Panc1 (cell line): ENCODE measurements around the gene SNED1. TPM values are rescaled to one million over a fixed set of nuclear protein-coding genes. Genes with fewer than 3 reads are reported as not detected.

Experiments
- ATAC-seq: fragments of 200-7000 bp; cut with Tn5 transposase; 2 replicates; pipeline ENCODE4 v1.9.1; 2020; ENCODE audit warnings: mild to moderate bottlenecking, moderate library complexity
- BruUV-seq: library from RNA; stranded (reverse); fragments of 400-500 nt; replicated peaks from 2 replicates; lab custom pipeline; 2021; lab: Mats Ljungman, UMichigan
- CTCF ChIA-PET: fragments of 300-600 bp; sonication (Branson Sonifier 250); formaldehyde crosslinking; loops from one replicate; lab custom pipeline; 2022; ENCODE audit warnings: antibody characterized with exemption; lab: Charles Lee
- POLR2A ChIA-PET: fragments of 300-600 bp; sonication (Branson Sonifier 250); formaldehyde crosslinking; loops from one replicate; lab custom pipeline; 2022; ENCODE audit warnings: antibody characterized with exemption; lab: Charles Lee
- DNase-seq: peaks from one replicate; pipeline ENCODE4 v3.0.0-alpha.2; 2010; ENCODE audit warnings: low read depth, low spot score
- H3K27ac ChIP-seq: 2 replicates; pipeline ENCODE4 v1.5.1; 2011; ENCODE audit warnings: mild to moderate bottlenecking, low read length, inconsistent platforms
- H3K27me3 ChIP-seq: fragments of 200-500 bp; sonication (Bioruptor generic); 2 replicates; pipeline ENCODE4 v1.6.0; 2014; ENCODE audit warnings: low read length, inconsistent platforms; ENCODE audit not compliant: control insufficient read depth, insufficient read depth
- H3K36me3 ChIP-seq: fragments of 200-500 bp; sonication (Bioruptor generic); 2 replicates; pipeline ENCODE4 v1.5.1; 2014; ENCODE audit warnings: inconsistent platforms, mild to moderate bottlenecking, low read length, moderate library complexity; ENCODE audit not compliant: control insufficient read depth, insufficient read depth
- H3K4me1 ChIP-seq: 2 replicates; pipeline ENCODE4 v1.5.1; 2011; ENCODE audit warnings: inconsistent platforms, mild to moderate bottlenecking, low read length, moderate library complexity; ENCODE audit not compliant: control insufficient read depth, insufficient read depth
- H3K4me3 ChIP-seq, 2 experiments: 2 replicates each; pipeline ENCODE4 v1.5.1; 2011 to 2012; ENCODE audit warnings: low read depth in 2 of 2, low read length in 2 of 2, mild to moderate bottlenecking in 2 of 2, inconsistent platforms in 1 of 2, moderate library complexity in 1 of 2
- H3K9me3 ChIP-seq: fragments of 200-500 bp; sonication (Bioruptor generic); 2 replicates; pipeline ENCODE4 v1.5.1; 2014; ENCODE audit warnings: low read depth, mild to moderate bottlenecking, inconsistent platforms, low read length, moderate library complexity; ENCODE audit not compliant: control insufficient read depth, insufficient read depth
- CTCF ChIP-seq: fragments of 450-650 bp; IDR thresholded peaks from 2 replicates; pipeline ENCODE4 v1.5.1; 2017; ENCODE audit warnings: mild to moderate bottlenecking
- POLR2AphosphoS5 ChIP-seq: IDR thresholded peaks from 2 replicates; pipeline ENCODE4 v1.6.1; 2012; ENCODE audit warnings: mild to moderate bottlenecking, low read depth, low read length, moderate library complexity
- REST ChIP-seq, 2 experiments: IDR thresholded peaks; 2 replicates each; pipeline ENCODE4 v1.6.1; 2011 to 2012; ENCODE audit warnings: low read depth in 2 of 2, control low read depth in 1 of 2, low read length in 1 of 2, mild to moderate bottlenecking in 1 of 2, moderate library complexity in 1 of 2; ENCODE audit not compliant: insufficient read depth in 1 of 2
- SIN3A ChIP-seq: IDR thresholded peaks from 2 replicates; pipeline ENCODE4 v1.6.1; 2012; ENCODE audit warnings: low read depth, mild to moderate bottlenecking, low read length, moderate library complexity, borderline replicate concordance; ENCODE audit not compliant: insufficient read depth
- TCF7L2 ChIP-seq: IDR thresholded peaks from 2 replicates; pipeline ENCODE4 v1.6.1; 2011; ENCODE audit warnings: mild to moderate bottlenecking, low read depth, low read length, inconsistent platforms
- in situ Hi-C: cut with HindIII; loops from 2 replicates; pipeline ENCODE4 v1.10.0; 2016; ENCODE audit warnings: low sequenced_read_pairs, low pct_unique_long_range_greater_than_20kb
- intact Hi-C: fragments of 100-400 bp; cut with micrococcal nuclease; formaldehyde crosslinking; loops from one replicate; pipeline ENCODE4 v1.10.0; 2022; ENCODE audit not compliant: unreplicated experiment
- total RNA-seq: library from RNA; stranded (reverse); gene quantifications from one replicate; pipeline ENCODE4 v1.2.1, GENCODE V29; 2021; ENCODE audit not compliant: unreplicated experiment

SNED1 gene
- total RNA-seq, 1 experiment from 2014 or later = 11.0 TPM

- BruUV-seq = no TSS peak
- ChIA-PET POLR2A (no interaction called here), CTCF (interaction anchor here (0.6 to 0.7 kb wide), 2 partner anchors 71 to 95 kb away, joined by 3 read pairs; no protein-coding TSS in a partner anchor)
- DNase-seq (no peak), ATAC-seq (peak; percentile 35; the same call in 1 of the 2 replicates)
- no peak for TF ChIP-seq REST (IDR thresholded peaks at IDR 0.05; ENCODE audit: insufficient read depth in 1 of 2, low read depth in 2 of 2, low read length in 1 of 2)
- no peak for TF ChIP-seq POLR2AphosphoS5
- TF ChIP-seq SIN3A = no peak
- no peak for TF ChIP-seq CTCF
- no peak for TF ChIP-seq TCF7L2
- intact Hi-C loops = no loop called here
- Histone ChIP-seq H3K27ac (peak overlapping the region; percentile 68), H3K9me3 (peaks cover 5% of the 10 kb centered on the region; the same call in 1 of the 2 replicates), H3K4me1 (peaks cover 34% of the 10 kb centered on the region), H3K27me3 (no peaks in the 10 kb centered on the region), H3K4me3 (no peak overlapping the region), H3K36me3 (no peaks in the 10 kb centered on the region)
- in situ Hi-C loops = no loop called here
Measured at GRCh38 chr2:241009191-241009590, 10.8 kb downstream of the SNED1 start.

GRCh38 chr2:241009601-241010530 is 11.4 kb downstream of the SNED1 start:
- POLR2A ChIA-PET = no interaction called here
- in situ Hi-C loops (no loop called here), intact Hi-C loops (no loop called here)
- H3K36me3 ChIP-seq = no peaks in the 10 kb centered on the region
- H3K9me3 ChIP-seq = peaks cover 3% of the 10 kb centered on the region; the same call in 1 of the 2 replicates
- peak overlapping the region; percentile 15 to 50 for H3K4me3 ChIP-seq
- ATAC-seq (peak; percentile 77), DNase-seq (no peak)
- peak overlapping the region; percentile 68 for H3K27ac ChIP-seq
- peak; percentile 43; the same call in 1 of the 2 replicates for TF ChIP-seq POLR2AphosphoS5
- TF ChIP-seq REST (IDR thresholded peaks at IDR 0.05; ENCODE audit: insufficient read depth in 1 of 2, low read depth in 2 of 2, low read length in 1 of 2) = no peak
- TF ChIP-seq TCF7L2 = peak; percentile 96
- BruUV-seq = no TSS peak
- peaks cover 34% of the 10 kb centered on the region for H3K4me1 ChIP-seq
- CTCF ChIA-PET = interaction anchor here (0.6 to 0.7 kb wide), 2 partner anchors 70 to 96 kb away, joined by 3 read pairs; no protein-coding TSS in a partner anchor
- H3K27me3 ChIP-seq = no peaks in the 10 kb centered on the region
